HepG2 (cell line): ENCODE measurements around the gene ABHD1. TPM values are rescaled to one million over a fixed set of nuclear protein-coding genes. Genes with fewer than 3 reads are reported as not detected.
A peak's percentile ranks its signal among the peaks of the same experiment; 100 is the strongest.

Experiments
- ELF4 ChIP-seq: sonication (generic); formaldehyde crosslinking; IDR thresholded peaks from 2 replicates; pipeline ENCODE4 v1.5.0; 2020; ENCODE audit warnings: missing genetic modification reagents, mild to moderate bottlenecking, moderate library complexity, borderline replicate concordance
- GATA4 ChIP-seq: sonication (generic); IDR thresholded peaks from 2 replicates; pipeline ENCODE4 v1.6.1; 2016; ENCODE audit warnings: antibody characterized with exemption, low read depth, borderline replicate concordance
- NFKBIZ ChIP-seq: IDR thresholded peaks from 2 replicates; pipeline ENCODE4 v1.6.1; 2018; ENCODE audit warnings: missing genetic modification reagents, missing compliant biosample characterization
- TCF7 ChIP-seq: sonication (generic); IDR thresholded peaks from 2 replicates; pipeline ENCODE4 v1.6.1; 2016; ENCODE audit warnings: antibody characterized with exemption, low read depth
- YEATS2 ChIP-seq: sonication (generic); formaldehyde crosslinking; IDR thresholded peaks from 2 replicates; pipeline ENCODE4 v1.4.0; 2020; ENCODE audit warnings: missing genetic modification reagents, borderline replicate concordance
- ZFP36 ChIP-seq: fragments of 150-350 bp; IDR thresholded peaks from 2 replicates; pipeline ENCODE4 v1.6.1; 2018; ENCODE audit warnings: borderline replicate concordance, low read length, low read depth; ENCODE audit not compliant: partially characterized antibody
- ZMAT3 ChIP-seq: sonication (generic); formaldehyde crosslinking; conservative IDR thresholded peaks from 2 replicates; pipeline ENCODE4 v1.7.0; 2021; ENCODE audit warnings: missing genetic modification reagents
- ZNF451 ChIP-seq: sonication (generic); formaldehyde crosslinking; IDR thresholded peaks from 2 replicates; pipeline ENCODE4 v1.5.0; 2020; ENCODE audit warnings: mild to moderate bottlenecking, missing genetic modification reagents
- ZNF484 ChIP-seq: sonication (generic); formaldehyde crosslinking; IDR thresholded peaks from 2 replicates; pipeline ENCODE4 v1.5.1; 2020; ENCODE audit warnings: mild to moderate bottlenecking, low read depth, missing genetic modification reagents, borderline replicate concordance
- ZNF660 ChIP-seq: sonication (generic); formaldehyde crosslinking; IDR thresholded peaks from 2 replicates; pipeline ENCODE4 v1.5.1; 2020; ENCODE audit warnings: mild to moderate bottlenecking, low read depth, missing genetic modification reagents, borderline replicate concordance
- polyA plus RNA-seq, 8 experiments: library from polyadenylated mRNA; depleted of rRNA in 3 of 8; stranded (reverse) in 7 of 8; unstranded in 1 of 8; fragments of >200 nt; fragmentation: Illumina TruSeq in 4 of 8; extraction: Trizol in 4 of 8; gene quantifications; 2 replicates each; pipeline versions ENCODE4 v1.2.1 to v1.2.3, GENCODE V29; 2011 to 2016; ENCODE audit warnings: low read depth in 4 of 8, missing spikeins in 1 of 8, mixed read lengths in 1 of 8; ENCODE audit not compliant: insufficient read depth in 1 of 8
- total RNA-seq, 5 experiments: library from RNA; depleted of rRNA; stranded (reverse); fragments of >200 nt; fragmentation: Illumina TruSeq; extraction: Trizol; gene quantifications; 2 replicates each; pipeline ENCODE4 v1.2.3, GENCODE V29; 2016; ENCODE audit warnings: low read depth in 1 of 5
- TF ChIP-seq, protein P1 (sequence below): sonication (generic); formaldehyde crosslinking; IDR thresholded peaks from 2 replicates; pipeline ENCODE4 v1.8.0; 2022; ENCODE audit warnings: missing genetic modification reagents, mild to moderate bottlenecking, moderate library complexity, borderline replicate concordance
- TF ChIP-seq, protein P2 (sequence below): sonication (generic); formaldehyde crosslinking; IDR thresholded peaks from one replicate; pipeline ENCODE4 v1.5.1; 2020; ENCODE audit warnings: mild to moderate bottlenecking, missing genetic modification reagents; ENCODE audit errors: not compliant biosample characterization
- TF ChIP-seq, protein P3 (sequence below): sonication (generic); formaldehyde crosslinking; IDR thresholded peaks from 2 replicates; pipeline ENCODE4 v1.8.1; 2023; ENCODE audit warnings: mild to moderate bottlenecking, missing genetic modification reagents
- TF ChIP-seq, protein P4 (sequence below): sonication (generic); formaldehyde crosslinking; IDR thresholded peaks from 2 replicates; pipeline ENCODE4 v1.4.0; 2020; ENCODE audit warnings: mild to moderate bottlenecking, low read depth, missing genetic modification reagents

ABHD1 gene
- total and polyA plus RNA-seq, 2 of the 13 experiments (the other 11 are each of a cell fraction or from before 2014, with no cell fraction given): 0.04 to 0.81 TPM

DNA sequence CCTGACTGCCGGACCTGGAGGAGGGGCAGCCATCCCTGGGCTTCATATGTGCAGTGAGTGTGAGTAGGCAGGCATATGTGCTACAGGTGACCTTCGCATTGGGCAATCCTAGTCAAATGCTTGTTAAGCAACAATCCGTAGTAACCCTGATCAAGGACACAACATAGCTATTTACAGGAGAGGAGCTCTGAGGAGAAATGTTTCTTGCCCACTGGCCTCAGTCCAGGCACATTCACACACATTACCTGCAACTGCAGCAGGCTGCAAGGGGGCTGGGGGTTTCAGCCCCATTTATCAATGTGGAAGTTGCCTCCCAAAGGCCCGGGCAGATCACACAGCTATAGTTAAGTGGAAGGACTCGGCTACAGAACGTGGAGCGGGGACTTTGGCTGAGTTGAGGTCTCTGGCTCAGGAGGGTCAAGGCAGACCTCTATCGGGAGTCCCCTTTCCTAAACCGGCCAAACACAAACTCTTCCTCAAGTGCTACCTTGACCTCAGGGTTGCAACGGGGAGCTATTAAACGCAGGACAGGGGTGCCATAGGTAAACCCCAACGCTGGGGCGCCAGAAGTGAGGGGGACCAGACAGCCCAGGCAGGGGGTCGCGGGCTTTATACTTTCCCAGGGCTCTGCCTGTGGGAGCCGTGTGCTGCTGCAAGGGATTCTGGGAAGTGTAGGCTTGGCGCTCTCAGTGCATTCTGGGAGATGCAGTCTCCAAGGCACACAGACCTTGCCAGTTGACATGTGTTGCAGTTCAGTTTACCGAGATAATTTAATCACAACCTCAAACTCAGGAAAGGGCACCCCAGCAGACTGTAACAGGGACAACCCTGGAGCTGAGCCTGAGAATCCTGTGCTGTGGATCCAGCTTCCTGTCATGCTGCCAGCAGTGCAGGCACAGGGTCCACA is 27.6 kb upstream of the ABHD1 start (continued):
- TF ChIP-seq ZNF484 (CRISPR knock-in tag) (no peak), GATA4 (peak; percentile 67), ZFP36 (no peak), YEATS2 (CRISPR knock-in tag) (0 out of 2 replicates have a peak, but pooled peaks have one; percentile 64), ZNF451 (0 out of 2 replicates have a peak, but pooled peaks have one; percentile 68), TCF7 (peak; percentile 32; the same call in 1 of the 2 replicates), ZNF660 (CRISPR knock-in tag) (no peak), ELF4 (CRISPR knock-in tag) (no peak), NFKBIZ (CRISPR knock-in tag) (peak; percentile 97), ZMAT3 (CRISPR knock-in tag) (no peak)
- TF ChIP-seq, protein P1, sequence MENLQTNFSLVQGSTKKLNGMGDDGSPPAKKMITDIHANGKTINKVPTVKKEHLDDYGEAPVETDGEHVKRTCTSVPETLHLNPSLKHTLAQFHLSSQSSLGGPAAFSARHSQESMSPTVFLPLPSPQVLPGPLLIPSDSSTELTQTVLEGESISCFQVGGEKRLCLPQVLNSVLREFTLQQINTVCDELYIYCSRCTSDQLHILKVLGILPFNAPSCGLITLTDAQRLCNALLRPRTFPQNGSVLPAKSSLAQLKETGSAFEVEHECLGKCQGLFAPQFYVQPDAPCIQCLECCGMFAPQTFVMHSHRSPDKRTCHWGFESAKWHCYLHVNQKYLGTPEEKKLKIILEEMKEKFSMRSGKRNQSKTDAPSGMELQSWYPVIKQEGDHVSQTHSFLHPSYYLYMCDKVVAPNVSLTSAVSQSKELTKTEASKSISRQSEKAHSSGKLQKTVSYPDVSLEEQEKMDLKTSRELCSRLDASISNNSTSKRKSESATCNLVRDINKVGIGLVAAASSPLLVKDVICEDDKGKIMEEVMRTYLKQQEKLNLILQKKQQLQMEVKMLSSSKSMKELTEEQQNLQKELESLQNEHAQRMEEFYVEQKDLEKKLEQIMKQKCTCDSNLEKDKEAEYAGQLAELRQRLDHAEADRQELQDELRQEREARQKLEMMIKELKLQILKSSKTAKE (CRISPR knock-in tag): 0 out of 2 replicates have a peak, but pooled peaks have one; percentile 47
- TF ChIP-seq, protein P2, sequence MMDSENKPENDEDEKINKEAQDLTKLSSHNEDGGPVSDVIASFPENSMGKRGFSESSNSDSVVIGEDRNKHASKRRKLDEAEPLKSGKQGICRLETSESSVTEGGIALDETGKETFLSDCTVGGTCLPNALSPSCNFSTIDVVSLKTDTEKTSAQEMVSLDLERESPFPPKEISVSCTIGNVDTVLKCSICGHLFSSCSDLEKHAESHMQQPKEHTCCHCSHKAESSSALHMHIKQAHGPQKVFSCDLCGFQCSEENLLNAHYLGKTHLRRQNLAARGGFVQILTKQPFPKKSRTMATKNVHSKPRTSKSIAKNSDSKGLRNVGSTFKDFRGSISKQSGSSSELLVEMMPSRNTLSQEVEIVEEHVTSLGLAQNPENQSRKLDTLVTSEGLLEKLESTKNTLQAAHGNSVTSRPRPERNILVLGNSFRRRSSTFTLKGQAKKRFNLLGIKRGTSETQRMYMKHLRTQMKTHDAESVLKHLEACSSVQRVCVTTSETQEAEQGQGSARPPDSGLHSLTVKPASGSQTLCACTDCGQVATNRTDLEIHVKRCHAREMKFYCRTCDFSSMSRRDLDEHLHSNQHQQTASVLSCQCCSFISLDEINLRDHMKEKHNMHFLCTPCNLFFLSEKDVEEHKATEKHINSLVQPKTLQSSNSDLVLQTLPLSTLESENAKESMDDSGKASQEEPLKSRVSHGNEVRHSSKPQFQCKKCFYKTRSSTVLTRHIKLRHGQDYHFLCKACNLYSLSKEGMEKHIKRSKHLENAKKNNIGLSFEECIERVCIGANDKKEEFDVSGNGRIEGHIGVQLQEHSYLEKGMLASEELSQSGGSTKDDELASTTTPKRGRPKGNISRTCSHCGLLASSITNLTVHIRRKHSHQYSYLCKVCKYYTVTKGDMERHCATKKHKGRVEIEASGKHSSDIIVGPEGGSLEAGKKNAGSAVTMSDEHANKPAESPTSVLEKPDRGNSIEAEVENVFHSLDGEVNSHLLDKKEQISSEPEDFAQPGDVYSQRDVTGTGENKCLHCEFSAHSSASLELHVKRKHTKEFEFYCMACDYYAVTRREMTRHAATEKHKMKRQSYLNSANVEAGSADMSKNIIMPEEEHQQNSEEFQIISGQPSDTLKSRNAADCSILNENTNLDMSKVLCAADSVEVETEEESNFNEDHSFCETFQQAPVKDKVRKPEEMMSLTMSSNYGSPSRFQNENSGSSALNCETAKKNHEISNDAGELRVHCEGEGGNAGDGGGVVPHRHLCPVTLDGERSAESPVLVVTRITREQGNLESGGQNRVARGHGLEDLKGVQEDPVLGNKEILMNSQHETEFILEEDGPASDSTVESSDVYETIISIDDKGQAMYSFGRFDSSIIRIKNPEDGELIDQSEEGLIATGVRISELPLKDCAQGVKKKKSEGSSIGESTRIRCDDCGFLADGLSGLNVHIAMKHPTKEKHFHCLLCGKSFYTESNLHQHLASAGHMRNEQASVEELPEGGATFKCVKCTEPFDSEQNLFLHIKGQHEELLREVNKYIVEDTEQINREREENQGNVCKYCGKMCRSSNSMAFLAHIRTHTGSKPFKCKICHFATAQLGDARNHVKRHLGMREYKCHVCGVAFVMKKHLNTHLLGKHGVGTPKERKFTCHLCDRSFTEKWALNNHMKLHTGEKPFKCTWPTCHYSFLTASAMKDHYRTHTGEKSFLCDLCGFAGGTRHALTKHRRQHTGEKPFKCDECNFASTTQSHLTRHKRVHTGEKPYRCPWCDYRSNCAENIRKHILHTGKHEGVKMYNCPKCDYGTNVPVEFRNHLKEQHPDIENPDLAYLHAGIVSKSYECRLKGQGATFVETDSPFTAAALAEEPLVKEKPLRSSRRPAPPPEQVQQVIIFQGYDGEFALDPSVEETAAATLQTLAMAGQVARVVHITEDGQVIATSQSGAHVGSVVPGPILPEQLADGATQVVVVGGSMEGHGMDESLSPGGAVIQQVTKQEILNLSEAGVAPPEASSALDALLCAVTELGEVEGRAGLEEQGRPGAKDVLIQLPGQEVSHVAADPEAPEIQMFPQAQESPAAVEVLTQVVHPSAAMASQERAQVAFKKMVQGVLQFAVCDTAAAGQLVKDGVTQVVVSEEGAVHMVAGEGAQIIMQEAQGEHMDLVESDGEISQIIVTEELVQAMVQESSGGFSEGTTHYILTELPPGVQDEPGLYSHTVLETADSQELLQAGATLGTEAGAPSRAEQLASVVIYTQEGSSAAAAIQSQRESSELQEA (CRISPR knock-in tag): no peak
- TF ChIP-seq, protein P3, sequence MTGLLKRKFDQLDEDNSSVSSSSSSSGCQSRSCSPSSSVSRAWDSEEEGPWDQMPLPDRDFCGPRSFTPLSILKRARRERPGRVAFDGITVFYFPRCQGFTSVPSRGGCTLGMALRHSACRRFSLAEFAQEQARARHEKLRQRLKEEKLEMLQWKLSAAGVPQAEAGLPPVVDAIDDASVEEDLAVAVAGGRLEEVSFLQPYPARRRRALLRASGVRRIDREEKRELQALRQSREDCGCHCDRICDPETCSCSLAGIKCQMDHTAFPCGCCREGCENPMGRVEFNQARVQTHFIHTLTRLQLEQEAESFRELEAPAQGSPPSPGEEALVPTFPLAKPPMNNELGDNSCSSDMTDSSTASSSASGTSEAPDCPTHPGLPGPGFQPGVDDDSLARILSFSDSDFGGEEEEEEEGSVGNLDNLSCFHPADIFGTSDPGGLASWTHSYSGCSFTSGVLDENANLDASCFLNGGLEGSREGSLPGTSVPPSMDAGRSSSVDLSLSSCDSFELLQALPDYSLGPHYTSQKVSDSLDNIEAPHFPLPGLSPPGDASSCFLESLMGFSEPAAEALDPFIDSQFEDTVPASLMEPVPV (CRISPR knock-in tag): peak; percentile 84
- TF ChIP-seq, protein P4, sequence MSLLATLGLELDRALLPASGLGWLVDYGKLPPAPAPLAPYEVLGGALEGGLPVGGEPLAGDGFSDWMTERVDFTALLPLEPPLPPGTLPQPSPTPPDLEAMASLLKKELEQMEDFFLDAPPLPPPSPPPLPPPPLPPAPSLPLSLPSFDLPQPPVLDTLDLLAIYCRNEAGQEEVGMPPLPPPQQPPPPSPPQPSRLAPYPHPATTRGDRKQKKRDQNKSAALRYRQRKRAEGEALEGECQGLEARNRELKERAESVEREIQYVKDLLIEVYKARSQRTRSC: 0 out of 2 replicates have a peak, but pooled peaks have one; percentile 28
